Measurements from ENCODE around the gene SRPX2. TPM values are rescaled to one million over a fixed set of nuclear protein-coding genes. Genes with fewer than 3 reads are reported as not detected.

SRPX2 gene
- total and polyA plus RNA-seq, 4 donors = 11.6 to 48.2 (median 28.6) TPM

GRCh38 chrX:100681599-100681998, 37.6 kb downstream of the SRPX2 start:
- Histone ChIP-seq H3K27me3 (ENCODE audit: control insufficient read depth in 1 of 2, insufficient read depth in 2 of 2, low read length in 1 of 2) (no peaks in the 10 kb centered on the region), H3K9me3 (ENCODE audit: control insufficient read depth, low read length) (no peaks in the 10 kb centered on the region), H3K27ac (ENCODE audit: low read depth in 1 of 2, low read length in 2 of 2) (no peak overlapping the region), H3K36me3 (ENCODE audit: control insufficient read depth in 1 of 2, insufficient read depth in 2 of 2, low read length in 1 of 2) (no peaks in the 10 kb centered on the region), H3K4me3 (ENCODE audit: low read length in 2 of 2) (no peak overlapping the region), H3K4me1 (ENCODE audit: control insufficient read depth in 1 of 2, insufficient read depth in 2 of 2, low read length in 2 of 2) (no peaks in the 10 kb centered on the region)
- 52 to 78% methylated on average over 3 of the region's 3 CpGs for WGBS, 2 donors
- intact Hi-C loops (cut with DNase I) = loop anchor here in 1 of 2 donors (10.0 kb wide), 1 partner anchor 603 kb away; no protein-coding TSS in a partner anchor
- DNase-seq (no peak), ATAC-seq (ENCODE audit: low FRiP score) (no peak)

GRCh38 chrX:100682939-100683338, 38.9 kb downstream of the SRPX2 start:
- DNase-seq = no peak
- WGBS, 2 donors = 85 to 97% methylated on average over 8 of the region's 8 CpGs
- Histone ChIP-seq H3K4me1 (ENCODE audit: control insufficient read depth in 1 of 2, insufficient read depth in 2 of 2, low read length in 2 of 2) (no peaks in the 10 kb centered on the region), H3K36me3 (ENCODE audit: control insufficient read depth in 1 of 2, insufficient read depth in 2 of 2, low read length in 1 of 2) (peaks cover 0 to 1% of the 10 kb centered on the region in 2 donors), H3K27me3 (ENCODE audit: control insufficient read depth in 1 of 2, insufficient read depth in 2 of 2, low read length in 1 of 2) (no peaks in the 10 kb centered on the region), H3K27ac (ENCODE audit: low read depth in 1 of 2, low read length in 2 of 2) (no peak overlapping the region), H3K9me3 (ENCODE audit: control insufficient read depth, low read length) (no peaks in the 10 kb centered on the region), H3K4me3 (ENCODE audit: low read length in 2 of 2) (no peak overlapping the region)
- intact Hi-C loops (cut with DNase I) = loop anchor here in 1 of 2 donors (10.0 kb wide), 1 partner anchor 602 kb away; no protein-coding TSS in a partner anchor
- no peak for ATAC-seq (ENCODE audit: low FRiP score)

- no peaks in the 10 kb centered on the region for H3K27me3 ChIP-seq (ENCODE audit: control insufficient read depth in 1 of 2, insufficient read depth in 2 of 2, low read length in 1 of 2)
- ATAC-seq (ENCODE audit: low FRiP score) (peak; percentile 89), DNase-seq (peak in 1 of 2 donors; percentile 54)
- no peak overlapping the region for H3K4me3 ChIP-seq (ENCODE audit: low read length in 2 of 2)
- no peak overlapping the region for H3K27ac ChIP-seq (ENCODE audit: low read depth in 1 of 2, low read length in 2 of 2)
- 19 to 34% methylated on average over 5 of the region's 5 CpGs for WGBS, 2 donors
- H3K4me1 ChIP-seq (ENCODE audit: control insufficient read depth in 1 of 2, insufficient read depth in 2 of 2, low read length in 2 of 2) = no peaks in the 10 kb centered on the region
- H3K9me3 ChIP-seq (ENCODE audit: control insufficient read depth, low read length) = no peaks in the 10 kb centered on the region
- H3K36me3 ChIP-seq (ENCODE audit: control insufficient read depth in 1 of 2, insufficient read depth in 2 of 2, low read length in 1 of 2) = peaks cover 0 to 1% of the 10 kb centered on the region in 2 donors
- intact Hi-C loops (cut with DNase I) = loop anchor here (1.0 to 10.0 kb wide), 3 partner anchors 82 to 599 kb away; no protein-coding TSS in a partner anchor
Measured at GRCh38 chrX:100685284-100685996, 41.4 kb downstream of the SRPX2 start.

- intact Hi-C loops (cut with DNase I) = loop anchor here (1.0 to 10.0 kb wide), 3 partner anchors 81 to 599 kb away; no protein-coding TSS in a partner anchor
- Histone ChIP-seq H3K27ac (ENCODE audit: low read depth in 1 of 2, low read length in 2 of 2) (no peak overlapping the region), H3K4me1 (ENCODE audit: control insufficient read depth in 1 of 2, insufficient read depth in 2 of 2, low read length in 2 of 2) (no peaks in the 10 kb centered on the region), H3K36me3 (ENCODE audit: control insufficient read depth in 1 of 2, insufficient read depth in 2 of 2, low read length in 1 of 2) (peaks cover 0 to 1% of the 10 kb centered on the region in 2 donors), H3K4me3 (ENCODE audit: low read length in 2 of 2) (no peak overlapping the region), H3K9me3 (ENCODE audit: control insufficient read depth, low read length) (no peaks in the 10 kb centered on the region), H3K27me3 (ENCODE audit: control insufficient read depth in 1 of 2, insufficient read depth in 2 of 2, low read length in 1 of 2) (no peaks in the 10 kb centered on the region)
- 0 to 8% methylated on average over 1 of the region's 1 CpG for WGBS, 2 donors
- no peak for ATAC-seq (ENCODE audit: low FRiP score)
- no peak for DNase-seq
Measured at GRCh38 chrX:100685997-100686305, 42.0 kb downstream of the SRPX2 start.

GRCh38 chrX:100687128-100687527, 43.1 kb downstream of the SRPX2 start:
- Histone ChIP-seq H3K9me3 (ENCODE audit: control insufficient read depth, low read length) (no peaks in the 10 kb centered on the region), H3K27ac (ENCODE audit: low read depth in 1 of 2, low read length in 2 of 2) (no peak overlapping the region), H3K4me1 (ENCODE audit: control insufficient read depth in 1 of 2, insufficient read depth in 2 of 2, low read length in 2 of 2) (no peaks in the 10 kb centered on the region), H3K27me3 (ENCODE audit: control insufficient read depth in 1 of 2, insufficient read depth in 2 of 2, low read length in 1 of 2) (no peaks in the 10 kb centered on the region), H3K4me3 (ENCODE audit: low read length in 2 of 2) (no peak overlapping the region), H3K36me3 (ENCODE audit: control insufficient read depth in 1 of 2, insufficient read depth in 2 of 2, low read length in 1 of 2) (peaks cover 0 to 1% of the 10 kb centered on the region in 2 donors)
- ATAC-seq (ENCODE audit: low FRiP score) (no peak), DNase-seq (no peak)
- intact Hi-C loops (cut with DNase I) = loop anchor here in 1 of 2 donors (5.0 to 10.0 kb wide), 2 partner anchors 80 to 598 kb away; no protein-coding TSS in a partner anchor
- 78 to 83% methylated on average over 6 of the region's 6 CpGs for WGBS, 2 donors

- Histone ChIP-seq H3K4me1 (ENCODE audit: control insufficient read depth in 1 of 2, insufficient read depth in 2 of 2, low read length in 2 of 2) (no peaks in the 10 kb centered on the region), H3K36me3 (ENCODE audit: control insufficient read depth in 1 of 2, insufficient read depth in 2 of 2, low read length in 1 of 2) (peaks cover 0 to 1% of the 10 kb centered on the region in 2 donors), H3K27me3 (ENCODE audit: control insufficient read depth in 1 of 2, insufficient read depth in 2 of 2, low read length in 1 of 2) (no peaks in the 10 kb centered on the region), H3K9me3 (ENCODE audit: control insufficient read depth, low read length) (no peaks in the 10 kb centered on the region), H3K4me3 (ENCODE audit: low read length in 2 of 2) (no peak overlapping the region), H3K27ac (ENCODE audit: low read depth in 1 of 2, low read length in 2 of 2) (no peak overlapping the region)
- ATAC-seq (ENCODE audit: low FRiP score) (no peak), DNase-seq (no peak)
- intact Hi-C loops (cut with DNase I) = loop anchor here in 1 of 2 donors (5.0 to 10.0 kb wide), 2 partner anchors 80 to 597 kb away; no protein-coding TSS in a partner anchor
- whole genome bisulfite sequencing, 2 donors = 49 to 65% methylated on average over 2 of the region's 2 CpGs
Measured at GRCh38 chrX:100687546-100687945, 43.5 kb downstream of the SRPX2 start.

GRCh38 chrX:100695302-100695701, 51.3 kb downstream of the SRPX2 start:
- no peaks in the 10 kb centered on the region for H3K4me1 ChIP-seq (ENCODE audit: control insufficient read depth in 1 of 2, insufficient read depth in 2 of 2, low read length in 2 of 2)
- H3K4me3 ChIP-seq (ENCODE audit: low read length in 2 of 2) = no peak overlapping the region
- 79 to 93% methylated on average over 2 of the region's 2 CpGs for WGBS, 2 donors
- no peak for ATAC-seq (ENCODE audit: low FRiP score)
- intact Hi-C loops (cut with DNase I) = no loop called here
- no peaks in the 10 kb centered on the region for H3K27me3 ChIP-seq (ENCODE audit: control insufficient read depth in 1 of 2, insufficient read depth in 2 of 2, low read length in 1 of 2)
- no peaks in the 10 kb centered on the region for H3K36me3 ChIP-seq (ENCODE audit: control insufficient read depth in 1 of 2, insufficient read depth in 2 of 2, low read length in 1 of 2)
- H3K9me3 ChIP-seq (ENCODE audit: control insufficient read depth, low read length) = no peaks in the 10 kb centered on the region
- no peak for DNase-seq
- no peak overlapping the region for H3K27ac ChIP-seq (ENCODE audit: low read depth in 1 of 2, low read length in 2 of 2)

GRCh38 chrX:100695991-100696390, 52.0 kb downstream of the SRPX2 start:
- DNase-seq (no peak), ATAC-seq (ENCODE audit: low FRiP score) (no peak)
- intact Hi-C loops (cut with DNase I) = no loop called here
- H3K27me3 ChIP-seq (ENCODE audit: control insufficient read depth in 1 of 2, insufficient read depth in 2 of 2, low read length in 1 of 2) = no peaks in the 10 kb centered on the region
- H3K36me3 ChIP-seq (ENCODE audit: control insufficient read depth in 1 of 2, insufficient read depth in 2 of 2, low read length in 1 of 2) = no peaks in the 10 kb centered on the region
- no peaks in the 10 kb centered on the region for H3K4me1 ChIP-seq (ENCODE audit: control insufficient read depth in 1 of 2, insufficient read depth in 2 of 2, low read length in 2 of 2)
- no peak overlapping the region for H3K4me3 ChIP-seq (ENCODE audit: low read length in 2 of 2)
- 47 to 56% methylated on average over 4 of the region's 4 CpGs for WGBS, 2 donors
- no peak overlapping the region for H3K27ac ChIP-seq (ENCODE audit: low read depth in 1 of 2, low read length in 2 of 2)
- H3K9me3 ChIP-seq (ENCODE audit: control insufficient read depth, low read length) = no peaks in the 10 kb centered on the region

Data from aorta (tissue), 5 donors.